HEK293T (cell line): Measurements from ENCODE around the gene FLNA.

Source experiments
- CTCF ChIA-PET: fragments of 350-600 bp; formaldehyde crosslinking; extraction: SDS; loops from one replicate; lab custom pipeline; 2021; ENCODE audit warnings: antibody characterized with exemption, inconsistent platforms; lab: Yijun Ruan, JAX
- POLR2A ChIA-PET: fragments of 350-600 bp; formaldehyde crosslinking; extraction: SDS; loops from one replicate; lab custom pipeline; 2020; ENCODE audit warnings: antibody characterized with exemption, inconsistent platforms; lab: Yijun Ruan, JAX
- DNase-seq: peaks from one replicate; pipeline ENCODE4 v3.0.0; 2012; ENCODE audit warnings: mixed read lengths; ENCODE audit errors: extremely low spot score
- FOXM1 ChIP-seq: fragments of 450-650 bp; IDR thresholded peaks from 2 replicates; pipeline ENCODE4 v1.6.1; 2017; ENCODE audit warnings: mild to moderate bottlenecking, borderline replicate concordance
- SUZ12 ChIP-seq: fragments of 450-650 bp; IDR thresholded peaks from 2 replicates; pipeline ENCODE4 v1.6.1; 2016; ENCODE audit warnings: mild to moderate bottlenecking

Gene FLNA

GRCh38 chrX:154300816-154301215 is 73.6 kb downstream of the FLNA start:
- ChIA-PET POLR2A (no interaction called here), CTCF (interaction anchor here (1.1 kb wide), 1 partner anchor 17 kb away, joined by 3 read pairs; no protein-coding TSS in a partner anchor)
- TF ChIP-seq FOXM1 (no peak), SUZ12 (no peak)
- DNase-seq: no peak
